SK-N-SH (cell line): ENCODE measurements around the gene FAM20A.

ENCODE experiments used
- CTCF ChIP-seq: fragments of 200-600 bp; sonication (generic); IDR thresholded peaks from 2 replicates; pipeline ENCODE4 v1.6.1; 2017; ENCODE audit warnings: antibody characterized with exemption, mild to moderate bottlenecking, moderate library complexity
- EZH2phosphoT487 ChIP-seq: fragments of 200-600 bp; sonication (generic); IDR thresholded peaks from 2 replicates; pipeline ENCODE4 v1.6.1; 2017; ENCODE audit warnings: low read depth, mixed run types, mild to moderate bottlenecking, antibody characterized with exemption, moderate library complexity, borderline replicate concordance
- FOSL2 ChIP-seq: IDR thresholded peaks from 2 replicates; pipeline ENCODE4 v1.4.0; 2012; ENCODE audit warnings: low read depth, mild to moderate bottlenecking, moderate library complexity, borderline replicate concordance
- FOXJ3 ChIP-seq: sonication (generic); formaldehyde crosslinking; IDR thresholded peaks from 2 replicates; pipeline ENCODE4 v1.5.1; 2020; ENCODE audit warnings: mild to moderate bottlenecking, missing genetic modification reagents
- FOXM1 ChIP-seq: IDR thresholded peaks from 2 replicates; pipeline ENCODE4 v1.4.0; 2012; ENCODE audit warnings: low read depth, mild to moderate bottlenecking
- GABPA ChIP-seq: IDR thresholded peaks from 2 replicates; pipeline ENCODE4 v1.4.0; 2012; ENCODE audit warnings: low read depth, mild to moderate bottlenecking
- GATA2 ChIP-seq: sonication (generic); formaldehyde crosslinking; IDR thresholded peaks from 2 replicates; pipeline ENCODE4 v1.5.0; 2020; ENCODE audit warnings: mild to moderate bottlenecking, missing genetic modification reagents
- JUND ChIP-seq: IDR thresholded peaks from 2 replicates; pipeline ENCODE4 v1.4.0; 2012
- MAX ChIP-seq: IDR thresholded peaks from 2 replicates; pipeline ENCODE4 v1.4.0; 2012; ENCODE audit warnings: low read depth
- MXI1 ChIP-seq: IDR thresholded peaks from 2 replicates; pipeline ENCODE4 v1.6.1; 2012; ENCODE audit warnings: mild to moderate bottlenecking, low read depth, low read length, improper control_type of control experiment
- POLR2AphosphoS5 ChIP-seq: IDR thresholded peaks from 2 replicates; pipeline ENCODE4 v1.6.1; 2012; ENCODE audit warnings: low read depth, low read length
- RFX5 ChIP-seq: IDR thresholded peaks from 2 replicates; pipeline ENCODE4 v1.6.1; 2012; ENCODE audit warnings: mild to moderate bottlenecking, improper control_type of control experiment, low read length
- USF2 ChIP-seq: fragments of 150-350 bp; IDR thresholded peaks from 2 replicates; pipeline ENCODE4 v1.6.1; 2017; ENCODE audit warnings: antibody characterized with exemption, low read length, low read depth, borderline replicate concordance
- YY1 ChIP-seq: IDR thresholded peaks from 2 replicates; pipeline ENCODE4 v1.4.0; 2012; ENCODE audit warnings: low read depth, mild to moderate bottlenecking

- TF ChIP-seq CTCF: no peak
- no peak for TF ChIP-seq GATA2 (CRISPR knock-in tag)
- TF ChIP-seq MAX: no peak
- TF ChIP-seq YY1: no peak
- no peak for TF ChIP-seq RFX5
- TF ChIP-seq FOXJ3 (CRISPR knock-in tag): no peak
- no peak for TF ChIP-seq POLR2AphosphoS5
- no peak for TF ChIP-seq USF2
- TF ChIP-seq JUND: no peak
- TF ChIP-seq FOXM1: no peak
- no peak for TF ChIP-seq FOSL2
- TF ChIP-seq EZH2phosphoT487: no peak
- TF ChIP-seq MXI1: no peak
- no peak for TF ChIP-seq GABPA
Observed at GRCh38 chr17:68576137-68576536, 25.0 kb downstream of the FAM20A start.
